ENCODE data around the gene KDM1B. TPM values are rescaled to one million over a fixed set of nuclear protein-coding genes. Genes with fewer than 3 reads are reported as not detected.
A peak's percentile ranks its signal among the peaks of the same experiment; 100 is the strongest.

KDM1B gene
- total and polyA plus RNA-seq, 2 of the 8 experiments (the other 6 are each of a cell fraction or from before 2014, with no cell fraction given), result 3.7 to 7.5 TPM

DNA sequence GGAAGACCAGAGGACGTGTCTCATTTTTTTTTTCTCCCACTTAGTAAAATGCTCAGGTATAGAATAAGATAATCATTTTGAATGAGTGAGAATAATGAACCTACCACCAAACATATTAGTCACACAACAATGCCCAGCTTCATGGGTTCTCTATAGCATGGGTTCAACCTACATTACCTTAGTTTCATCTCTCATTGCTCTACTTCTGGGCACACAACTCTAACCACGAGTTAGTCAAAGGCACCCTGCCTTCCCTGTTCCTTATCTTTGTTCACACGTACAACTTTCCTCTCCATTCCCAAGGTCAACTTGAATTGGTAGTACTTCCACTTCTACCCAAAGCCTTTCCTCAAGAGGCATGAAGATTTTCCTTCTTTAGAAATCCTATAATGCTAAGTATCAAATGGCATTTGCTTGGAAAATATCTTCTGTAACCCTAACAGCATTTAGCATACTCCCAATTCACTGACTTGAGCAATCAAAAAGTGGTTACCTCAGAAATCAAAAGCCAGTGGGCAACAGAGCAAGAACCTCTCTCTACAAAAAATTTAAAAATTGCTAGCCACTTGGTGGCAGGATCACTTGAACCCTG is 88.2 kb downstream of the KDM1B start (continued):
- TF ChIP-seq HDAC2 (IDR thresholded peaks at IDR 0.05; ENCODE audit: borderline replicate concordance in 1 of 2, low read depth in 2 of 2, low read length in 2 of 2) (no peak), FOSL1 (IDR thresholded peaks at IDR 0.05; ENCODE audit: insufficient read depth, low read depth, low read length) (no peak), CBX8 (IDR thresholded peaks at IDR 0.05; ENCODE audit: borderline replicate concordance, low read depth, low read length) (no peak), POLR2AphosphoS5 (IDR thresholded peaks at IDR 0.05; ENCODE audit: low read depth, low read length) (peak; percentile 48; the same call in 1 of the 2 replicates)
